Breast epithelium (tissue), 4 donors: ENCODE data around the gene NCKIPSD. TPM values are rescaled to one million over a fixed set of nuclear protein-coding genes. Genes with fewer than 3 reads are reported as not detected.

ENCODE experiments used
- DNase-seq, 2 donors: peaks; one replicate each; pipeline ENCODE4 v3.0.0-alpha.2; 2019; ENCODE audit warnings: low spot score in 2 of 2
- H3K27ac ChIP-seq, 2 donors: fragments of 200-600 bp; sonication (generic) in 1 of 2; one replicate each; pipeline ENCODE4 v1.5.1; 2016 to 2019; ENCODE audit warnings: mild to moderate bottlenecking in 1 of 2
- H3K27me3 ChIP-seq, 2 donors: fragments of 200-600 bp; sonication (generic) in 1 of 2; one replicate each; pipeline versions ENCODE4 v1.5.1 to v1.6.0; 2017 to 2019; ENCODE audit warnings: control low read depth in 1 of 2, mild to moderate bottlenecking in 1 of 2
- H3K36me3 ChIP-seq: fragments of 200-600 bp; one replicate; pipeline ENCODE4 v1.5.1; 2019
- H3K4me1 ChIP-seq, 2 donors: fragments of 200-600 bp; sonication (generic); one replicate each; pipeline ENCODE4 v1.5.1; 2016 to 2019; ENCODE audit warnings: control low read depth in 1 of 2
- H3K4me3 ChIP-seq, 3 donors: fragments of 200-600 bp; sonication (generic); 1 replicate in 2 of 3; 2 replicates in 1 of 3; pipeline ENCODE4 v1.5.1; 2016 to 2019; ENCODE audit warnings: mild to moderate bottlenecking in 3 of 3, moderate library complexity in 2 of 3
- H3K9me3 ChIP-seq, 2 donors: fragments of 200-600 bp; sonication (generic) in 1 of 2; one replicate each; pipeline ENCODE4 v1.5.1; 2016 to 2019; ENCODE audit warnings: control low read depth in 1 of 2
- CTCF ChIP-seq, 3 donors: fragments of 450-650 bp; IDR thresholded peaks; one replicate each; pipeline ENCODE4 v1.5.1; 2016 to 2017; ENCODE audit warnings: antibody characterized with exemption in 3 of 3, mild to moderate bottlenecking in 3 of 3, moderate library complexity in 3 of 3
- POLR2A ChIP-seq: fragments of 450-650 bp; IDR thresholded peaks from one replicate; pipeline ENCODE4 v1.6.1; 2016; ENCODE audit warnings: antibody characterized with exemption, mild to moderate bottlenecking, moderate library complexity
- POLR2AphosphoS5 ChIP-seq, 3 donors: sonication (generic); formaldehyde crosslinking; IDR thresholded peaks; one replicate each; pipeline ENCODE4 v1.6.1; 2017; ENCODE audit warnings: antibody characterized with exemption in 3 of 3
- intact Hi-C: fragments of 100-400 bp; cut with DNase I; formaldehyde crosslinking; loops from one replicate; pipeline ENCODE4 v1.15.1; 2023; ENCODE audit warnings: low total_unique reads
- total RNA-seq, 3 donors: library from RNA; depleted of rRNA; stranded (reverse); fragments of >200 nt; gene quantifications; one replicate each; pipeline ENCODE4 v1.1.0, GENCODE V29; 2016

Gene NCKIPSD
- total RNA-seq, 3 donors from 2014 or later, result 31.8 to 40.3 (median 36.4) TPM

DNA sequence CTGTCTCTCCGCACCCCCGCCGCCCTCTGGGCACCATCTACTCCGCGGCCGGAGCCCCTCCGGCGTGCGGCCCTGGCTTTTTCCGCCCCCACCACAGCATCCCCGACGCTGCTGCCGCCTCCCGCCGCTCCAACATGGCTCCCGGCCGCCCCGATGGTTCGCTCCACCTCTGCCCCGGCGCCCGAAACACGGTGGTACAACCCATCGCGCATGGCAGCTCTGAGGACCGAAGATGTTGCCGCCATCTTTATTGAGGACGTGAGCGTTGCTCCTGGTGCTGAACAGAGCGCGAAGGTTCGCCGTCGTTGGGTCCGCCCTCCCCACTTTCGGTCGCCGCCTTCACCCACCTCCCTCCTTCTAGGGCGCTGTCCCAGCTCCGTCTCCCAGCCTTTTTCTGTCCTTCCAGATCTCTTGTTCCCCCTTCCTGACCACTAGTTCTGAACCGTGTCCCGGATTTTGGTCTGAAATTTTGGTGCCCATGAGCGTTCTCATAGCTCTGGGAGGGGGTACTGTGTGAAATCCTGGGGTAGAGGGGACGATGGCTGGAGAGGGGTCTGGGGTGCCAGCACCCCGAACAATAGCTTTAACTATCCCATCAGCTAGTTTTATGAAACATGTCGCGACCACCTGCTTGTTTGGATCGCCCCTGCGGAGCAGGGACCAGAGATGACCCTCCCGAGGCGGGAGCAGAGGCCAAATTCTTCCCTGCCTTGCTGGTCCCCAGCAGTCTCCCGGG is 22.8 kb downstream of the NCKIPSD start, which contains the start of gene CELSR3:
CELSR3 (minus strand) TSS at position 134 of the 736 bp plus-strand sequence. CDS start 252 bp downstream, outside the sequence.
- Histone ChIP-seq H3K36me3 (no peaks in the 10 kb centered on the region), H3K4me3 (peak within 1 kb of the TSS; percentile 45 to 85 (median 59)), H3K27me3 (peaks cover 8 to 19% of the 10 kb centered on the region in 2 donors), H3K9me3 (no peaks in the 10 kb centered on the region), H3K27ac (peak within 1 kb of the TSS; percentile 86 to 89), H3K4me1 (peaks cover 0 to 7% of the 10 kb centered on the region in 2 donors)
- intact Hi-C loops, result no loop called here
- DNase-seq, result peak; percentile 57 to 79
- peak in 1 of 3 donors; percentile 15 for TF ChIP-seq POLR2AphosphoS5 (IDR thresholded peaks at IDR 0.05)
- TF ChIP-seq CTCF (IDR thresholded peaks at IDR 0.05), result no peak
- TF ChIP-seq POLR2A, result no peak

DNA sequence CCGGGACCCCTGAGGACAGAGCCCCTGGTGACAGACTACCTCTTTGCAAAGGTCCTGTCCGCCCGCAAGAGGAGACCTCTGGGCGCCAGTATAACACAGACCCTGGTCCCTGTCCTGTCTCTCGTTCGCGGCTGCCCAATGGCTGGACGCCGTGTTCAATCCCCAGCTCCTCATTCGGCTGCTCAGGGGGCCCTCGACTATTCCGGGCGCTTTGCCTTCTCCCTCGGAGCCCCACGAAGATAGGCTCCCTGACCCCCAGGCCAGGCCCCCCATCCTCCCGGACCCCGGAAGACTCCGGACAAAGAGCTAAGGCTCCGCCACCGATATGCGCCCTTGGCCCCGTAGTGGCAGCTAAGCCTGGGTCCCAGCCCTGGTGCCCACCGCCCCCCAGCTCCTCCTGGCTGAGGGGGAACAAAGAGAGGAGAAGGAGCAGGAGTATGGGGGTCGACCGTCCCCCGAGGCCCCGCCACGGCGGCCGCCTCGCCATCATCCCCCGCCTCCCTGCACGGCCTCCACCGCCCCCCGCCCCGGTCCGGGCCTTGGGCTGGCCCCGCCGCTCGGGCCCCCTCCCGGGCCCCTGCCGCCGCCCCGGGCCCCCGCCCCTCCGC is 23.5 kb downstream of the NCKIPSD start:
- H3K36me3 ChIP-seq, result no peaks in the 10 kb centered on the region
- peak overlapping the region in 2 of 3 donors; percentile 59 to 85 for H3K4me3 ChIP-seq
- no peaks in the 10 kb centered on the region for H3K9me3 ChIP-seq
- TF ChIP-seq POLR2AphosphoS5 (IDR thresholded peaks at IDR 0.05), result no peak
- TF ChIP-seq CTCF (IDR thresholded peaks at IDR 0.05), result no peak
- TF ChIP-seq POLR2A, result no peak
- intact Hi-C loops, result no loop called here
- H3K4me1 ChIP-seq, result peaks cover 0 to 7% of the 10 kb centered on the region in 2 donors
- peaks cover 8 to 19% of the 10 kb centered on the region in 2 donors for H3K27me3 ChIP-seq
- no peak overlapping the region for H3K27ac ChIP-seq
- no peak for DNase-seq

DNA sequence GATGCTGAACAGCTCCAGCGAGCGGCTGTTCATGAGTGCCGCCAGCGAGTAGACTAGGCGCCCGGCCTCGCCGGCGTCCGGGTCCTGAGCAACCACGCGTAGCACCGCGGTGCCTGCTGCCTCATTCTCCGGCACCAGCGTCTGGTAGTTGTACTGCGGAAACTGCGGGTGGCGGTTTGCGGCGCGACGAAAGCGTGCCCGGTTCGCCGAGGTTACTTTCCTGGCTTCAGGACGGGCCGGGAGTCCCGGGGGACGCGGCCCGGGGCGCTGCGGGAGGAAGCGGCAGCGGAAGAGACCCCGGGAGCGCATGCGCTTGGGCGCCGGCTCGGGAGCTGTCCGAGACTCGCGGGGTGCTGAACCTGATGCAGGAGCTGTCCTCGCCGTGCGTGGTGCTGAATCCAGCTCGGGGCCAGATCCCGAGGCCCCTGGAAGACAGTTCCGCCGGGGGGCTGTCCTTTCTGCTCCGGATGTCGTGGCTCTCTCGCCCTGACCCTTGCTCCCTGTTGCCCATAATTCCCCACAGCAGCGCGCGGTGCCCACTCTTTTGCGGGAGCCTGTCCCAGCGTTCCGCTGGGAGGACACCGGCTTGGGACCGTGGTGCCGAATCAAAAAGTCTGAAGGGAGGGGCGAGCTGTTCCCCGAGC is 24.1 kb downstream of the NCKIPSD start:
- TF ChIP-seq POLR2AphosphoS5 (IDR thresholded peaks at IDR 0.05) (peak; percentile 41 to 61 (median 51)), POLR2A (no peak), CTCF (IDR thresholded peaks at IDR 0.05) (no peak)
- H3K27me3 ChIP-seq, result peaks cover 8 to 19% of the 10 kb centered on the region in 2 donors
- intact Hi-C loops, result no loop called here

DNA sequence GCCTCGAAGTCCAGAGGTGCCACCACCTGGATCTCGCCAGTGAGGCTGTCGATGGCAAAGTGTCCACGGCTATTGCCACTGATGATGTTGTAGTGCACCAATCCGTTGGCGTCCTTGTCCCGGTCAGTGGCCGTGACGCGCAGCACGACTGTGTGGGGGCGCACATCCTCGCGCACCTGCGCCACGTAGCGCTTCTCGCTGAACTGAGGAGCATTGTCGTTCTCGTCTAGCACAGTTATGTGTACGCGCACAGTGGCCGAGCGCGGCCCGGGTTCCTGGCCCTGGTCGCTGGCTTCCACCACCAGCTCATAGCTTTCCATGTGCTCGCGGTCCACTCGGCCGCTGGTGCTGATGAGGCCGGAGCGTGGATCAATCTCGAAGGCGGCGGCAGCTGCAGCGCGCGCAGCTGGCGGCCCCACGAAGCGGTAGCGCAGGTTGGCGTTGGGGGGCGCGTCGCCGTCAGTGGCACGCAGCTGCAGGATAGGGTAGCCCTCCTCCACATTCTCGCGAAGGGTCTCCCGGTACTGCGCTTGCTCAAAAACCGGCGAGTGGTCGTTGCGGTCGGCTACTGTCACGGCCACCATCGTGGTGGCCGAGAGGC is 24.8 kb downstream of the NCKIPSD start:
- Histone ChIP-seq H3K4me3 (peak overlapping the region in 1 of 3 donors; percentile 53), H3K27me3 (peaks cover 8 to 19% of the 10 kb centered on the region in 2 donors), H3K9me3 (no peaks in the 10 kb centered on the region), H3K27ac (no peak overlapping the region), H3K36me3 (no peaks in the 10 kb centered on the region), H3K4me1 (peaks cover 0 to 7% of the 10 kb centered on the region in 2 donors)
- DNase-seq, result no peak
- TF ChIP-seq POLR2AphosphoS5 (IDR thresholded peaks at IDR 0.05) (no peak), POLR2A (no peak), CTCF (IDR thresholded peaks at IDR 0.05) (no peak)
- intact Hi-C loops, result no loop called here

More for the DNA sequence above, 24.1 kb downstream of the NCKIPSD start:
- H3K27ac ChIP-seq, result no peak overlapping the region
- peak in 1 of 2 donors; percentile 75 for DNase-seq
- H3K4me1 ChIP-seq, result peaks cover 0 to 7% of the 10 kb centered on the region in 2 donors
- H3K4me3 ChIP-seq, result peak overlapping the region in 2 of 3 donors; percentile 35 to 53
- H3K36me3 ChIP-seq, result no peaks in the 10 kb centered on the region
- H3K9me3 ChIP-seq, result no peaks in the 10 kb centered on the region
